Upper lobe of right lung (tissue), 1 donor: Measurements from ENCODE around the gene MIA. TPM values are rescaled to one million over a fixed set of nuclear protein-coding genes. Genes with fewer than 3 reads are reported as not detected.

ENCODE experiments used
- ATAC-seq: fragments of 200-7000 bp; cut with Tn5 transposase; one replicate; pipeline ENCODE4 v1.9.1; 2020; ENCODE audit warnings: mild to moderate bottlenecking, moderate library complexity
- DNase-seq: peaks from one replicate; pipeline ENCODE4 v3.0.0-alpha.2; 2020
- H3K27ac ChIP-seq: fragments of 200-600 bp; one replicate; pipeline ENCODE4 v1.8.0; 2022
- H3K27me3 ChIP-seq: fragments of 200-600 bp; one replicate; pipeline ENCODE4 v1.8.0; 2022; ENCODE audit warnings: mild to moderate bottlenecking
- H3K36me3 ChIP-seq: fragments of 200-600 bp; one replicate; pipeline ENCODE4 v1.8.0; 2022
- H3K4me1 ChIP-seq: fragments of 200-600 bp; one replicate; pipeline ENCODE4 v1.8.0; 2022
- H3K4me3 ChIP-seq: fragments of 200-600 bp; one replicate; pipeline ENCODE4 v1.8.0; 2022; ENCODE audit warnings: mild to moderate bottlenecking
- H3K9me3 ChIP-seq: fragments of 200-600 bp; one replicate; pipeline ENCODE4 v1.8.0; 2022
- intact Hi-C: fragments of 100-400 bp; cut with DNase I; formaldehyde crosslinking; loops from one replicate; pipeline ENCODE4 v1.11.0; 2022
- total RNA-seq: library from RNA; stranded (reverse); fragmentation: NEBNext Ultra II Directional; extraction: Animal tissue kit (Norgen Biotek cat#: 25700); gene quantifications from one replicate; pipeline ENCODE4 v1.2.1, GENCODE V29; 2021
- TF ChIP-seq, protein P1 (sequence below): fragments of 200-600 bp; IDR thresholded peaks from one replicate; pipeline ENCODE4 v1.8.0; 2022; ENCODE audit warnings: antibody characterized with exemption
- donor health status: DM: no; HTN: yes; CAD: no; lungs with severe emphysema.

MIA gene
- total RNA-seq, 1 donor from 2014 or later: not detected

- no peaks in the 10 kb centered on the region for H3K9me3 ChIP-seq
- TF ChIP-seq, protein P1, sequence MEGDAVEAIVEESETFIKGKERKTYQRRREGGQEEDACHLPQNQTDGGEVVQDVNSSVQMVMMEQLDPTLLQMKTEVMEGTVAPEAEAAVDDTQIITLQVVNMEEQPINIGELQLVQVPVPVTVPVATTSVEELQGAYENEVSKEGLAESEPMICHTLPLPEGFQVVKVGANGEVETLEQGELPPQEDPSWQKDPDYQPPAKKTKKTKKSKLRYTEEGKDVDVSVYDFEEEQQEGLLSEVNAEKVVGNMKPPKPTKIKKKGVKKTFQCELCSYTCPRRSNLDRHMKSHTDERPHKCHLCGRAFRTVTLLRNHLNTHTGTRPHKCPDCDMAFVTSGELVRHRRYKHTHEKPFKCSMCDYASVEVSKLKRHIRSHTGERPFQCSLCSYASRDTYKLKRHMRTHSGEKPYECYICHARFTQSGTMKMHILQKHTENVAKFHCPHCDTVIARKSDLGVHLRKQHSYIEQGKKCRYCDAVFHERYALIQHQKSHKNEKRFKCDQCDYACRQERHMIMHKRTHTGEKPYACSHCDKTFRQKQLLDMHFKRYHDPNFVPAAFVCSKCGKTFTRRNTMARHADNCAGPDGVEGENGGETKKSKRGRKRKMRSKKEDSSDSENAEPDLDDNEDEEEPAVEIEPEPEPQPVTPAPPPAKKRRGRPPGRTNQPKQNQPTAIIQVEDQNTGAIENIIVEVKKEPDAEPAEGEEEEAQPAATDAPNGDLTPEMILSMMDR: no peak
- intact Hi-C loops: no loop called here
- DNase-seq: peak; percentile 64
- ATAC-seq: no peak
- no peaks in the 10 kb centered on the region for H3K27me3 ChIP-seq
- peak overlapping the region; percentile 92 for H3K27ac ChIP-seq
- peak overlapping the region; percentile 96 for H3K4me3 ChIP-seq
- H3K36me3 ChIP-seq: peaks cover 77% of the 10 kb centered on the region
- peaks cover 82% of the 10 kb centered on the region for H3K4me1 ChIP-seq
These were observed 29.5 kb downstream of the MIA start for GRCh38 chr19:40804783-40805242.

- no peak overlapping the region for H3K4me3 ChIP-seq
- DNase-seq (no peak), ATAC-seq (no peak)
- intact Hi-C loops: no loop called here
- TF ChIP-seq, protein P1: no peak
- H3K4me1 ChIP-seq: peaks cover 85% of the 10 kb centered on the region
- H3K27me3 ChIP-seq: no peaks in the 10 kb centered on the region
- peak overlapping the region; percentile 92 for H3K27ac ChIP-seq
- peaks cover 77% of the 10 kb centered on the region for H3K36me3 ChIP-seq
- no peaks in the 10 kb centered on the region for H3K9me3 ChIP-seq
These were observed 30.0 kb downstream of the MIA start for GRCh38 chr19:40805258-40805868.

DNA sequence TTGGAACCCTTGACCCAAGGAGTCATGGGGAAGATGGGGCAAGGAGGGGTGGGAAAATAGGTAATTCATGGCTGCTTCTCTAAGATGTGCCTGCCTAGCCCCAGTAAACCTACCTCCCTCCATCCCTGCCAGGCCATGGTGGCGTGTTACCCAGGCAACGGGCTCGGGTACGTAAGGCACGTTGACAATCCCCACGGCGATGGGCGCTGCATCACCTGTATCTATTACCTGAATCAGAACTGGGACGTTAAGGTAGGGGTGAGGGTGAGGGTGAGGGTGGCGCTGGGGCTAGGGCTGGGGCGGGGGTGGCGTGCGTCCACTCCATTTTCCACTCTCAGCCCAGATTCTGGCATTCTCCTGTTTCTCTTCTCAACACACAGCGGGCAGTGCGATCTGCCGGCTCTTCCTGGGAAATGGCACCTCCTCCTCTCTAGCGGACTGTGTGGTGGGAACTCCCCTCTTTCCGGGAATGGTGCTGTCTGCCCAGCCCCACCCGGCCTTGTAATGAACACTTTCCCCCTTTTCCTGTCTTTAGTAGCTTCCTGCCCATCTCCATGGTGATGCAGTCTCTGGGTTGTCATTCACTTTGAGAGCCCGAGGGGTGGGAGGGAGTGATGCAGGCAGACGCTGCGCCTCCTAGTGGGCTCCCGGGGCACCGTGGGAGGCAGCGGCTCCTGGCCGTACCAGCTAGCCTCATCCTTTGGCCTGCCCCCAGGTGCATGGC, 31.3 kb downstream of the MIA start:
- DNase-seq: peak; percentile 86
- H3K27me3 ChIP-seq: no peaks in the 10 kb centered on the region
- H3K4me1 ChIP-seq: peaks cover 79% of the 10 kb centered on the region
- peak overlapping the region; percentile 23 for H3K4me3 ChIP-seq
- ATAC-seq: peak; percentile 55
- intact Hi-C loops: no loop called here
- TF ChIP-seq, protein P1: peak; percentile 89
- no peaks in the 10 kb centered on the region for H3K9me3 ChIP-seq
- H3K36me3 ChIP-seq: peaks cover 65% of the 10 kb centered on the region
- H3K27ac ChIP-seq: peak overlapping the region; percentile 92

GRCh38 chr19:40807147-40808020, 32.1 kb downstream of the MIA start:
- ATAC-seq: no peak
- no peak overlapping the region for H3K4me3 ChIP-seq
- H3K9me3 ChIP-seq: no peaks in the 10 kb centered on the region
- peak overlapping the region; percentile 92 for H3K27ac ChIP-seq
- peak; percentile 70 for DNase-seq
- TF ChIP-seq, protein P1: peak; percentile 24
- intact Hi-C loops: no loop called here
- peaks cover 59% of the 10 kb centered on the region for H3K36me3 ChIP-seq
- no peaks in the 10 kb centered on the region for H3K27me3 ChIP-seq
- H3K4me1 ChIP-seq: peaks cover 79% of the 10 kb centered on the region

DNA sequence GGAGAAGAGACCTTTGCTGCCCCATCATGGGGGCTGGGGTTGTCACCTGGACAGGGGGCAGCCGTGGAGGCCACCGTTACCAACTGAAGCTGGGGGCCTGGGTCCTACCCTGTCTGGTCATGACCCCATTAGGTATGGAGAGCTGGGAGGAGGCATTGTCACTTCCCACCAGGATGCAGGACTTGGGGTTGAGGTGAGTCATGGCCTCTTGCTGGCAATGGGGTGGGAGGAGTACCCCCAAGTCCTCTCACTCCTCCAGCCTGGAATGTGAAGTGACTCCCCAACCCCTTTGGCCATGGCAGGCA, 32.7 kb downstream of the MIA start:
- Histone ChIP-seq H3K27ac (peak overlapping the region; percentile 92), H3K4me1 (peaks cover 79% of the 10 kb centered on the region)
- TF ChIP-seq, protein P1: no peak

More for the DNA sequence above, 32.7 kb downstream of the MIA start:
- H3K36me3 ChIP-seq: peaks cover 59% of the 10 kb centered on the region
- DNase-seq (no peak), ATAC-seq (no peak)
- H3K27me3 ChIP-seq: no peaks in the 10 kb centered on the region
- no peak overlapping the region for H3K4me3 ChIP-seq
- intact Hi-C loops: no loop called here
- H3K9me3 ChIP-seq: no peaks in the 10 kb centered on the region
